ENCODE measurements around the gene PDSS2. TPM values are rescaled to one million over a fixed set of nuclear protein-coding genes. Genes with fewer than 3 reads are reported as not detected.

PDSS2 gene
- polyA plus RNA-seq, 1 of the 3 experiments (the other 2 are of a cell fraction), result 5.6 TPM

DNA sequence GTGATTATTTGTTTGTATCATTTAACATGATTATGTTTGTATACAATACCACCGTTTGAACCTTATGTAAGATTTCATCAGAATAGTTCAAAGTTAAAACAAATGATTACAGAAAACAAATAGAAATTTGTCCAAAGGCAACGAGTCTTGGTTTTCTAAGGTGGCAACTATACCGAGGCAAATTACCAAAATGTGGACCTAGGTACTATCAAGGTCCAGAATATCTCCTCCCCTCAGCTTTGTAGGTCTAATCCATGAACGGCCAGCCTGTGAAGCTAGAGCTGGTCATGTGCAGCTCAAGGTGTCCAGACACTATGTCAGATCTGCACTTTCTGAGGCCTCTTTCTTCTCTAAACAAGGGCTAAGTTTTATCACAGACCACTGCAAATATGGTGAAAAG lies 192.4 kb downstream of the PDSS2 start:
- no peak for TF ChIP-seq EZH2phosphoT487 (IDR thresholded peaks at IDR 0.05; ENCODE audit: borderline replicate concordance, low read depth)
- H2AFZ ChIP-seq (ENCODE audit: low read depth), result no peak overlapping the region
- ChIA-PET POLR2A (no interaction called here), CTCF (interaction anchor here (0.9 kb wide), 1 partner anchor 51 kb away, joined by 4 read pairs; no protein-coding TSS in a partner anchor)
- no peaks in the 10 kb centered on the region for H4K20me1 ChIP-seq (ENCODE audit: insufficient read depth)
- peaks cover 9 to 15% of the 10 kb centered on the region in 2 experiments; a peak in 2 of 4 replicates for H3K4me1 ChIP-seq (ENCODE audit: control insufficient read depth in 1 of 2, insufficient read depth in 2 of 2, low read depth in 1 of 2, low read length in 1 of 2)
- 91% methylated on average over 4 of the region's 4 CpGs for WGBS (ENCODE audit: low lambda C conversion rate)
- H3F3A ChIP-seq (replicated peaks; ENCODE audit: insufficient read depth), result peaks cover 7% of the 10 kb centered on the region
- H3K9me3 ChIP-seq, result no peaks in the 10 kb centered on the region
- H3K9me2 ChIP-seq, result no peaks in the 10 kb centered on the region
- no peaks in the 10 kb centered on the region for H3K27me3 ChIP-seq (ENCODE audit: insufficient read depth)
- no peaks in the 10 kb centered on the region for H3K36me3 ChIP-seq (replicated peaks in 1 of 2; ENCODE audit: control insufficient read depth in 1 of 2, insufficient read depth in 2 of 2, low read length in 1 of 2)
- H3K4me3 ChIP-seq (ENCODE audit: low read depth in 2 of 2, low read length in 1 of 2), result no peak overlapping the region
- no peak overlapping the region for H3K4me2 ChIP-seq
- H3K27ac ChIP-seq (ENCODE audit: low read depth in 2 of 2, low read length in 1 of 2), result no peak overlapping the region
- H3K9ac ChIP-seq, result no peak overlapping the region
- H3K79me2 ChIP-seq (ENCODE audit: insufficient read depth), result no peaks in the 10 kb centered on the region
- DNase-seq, result no peak

DNA sequence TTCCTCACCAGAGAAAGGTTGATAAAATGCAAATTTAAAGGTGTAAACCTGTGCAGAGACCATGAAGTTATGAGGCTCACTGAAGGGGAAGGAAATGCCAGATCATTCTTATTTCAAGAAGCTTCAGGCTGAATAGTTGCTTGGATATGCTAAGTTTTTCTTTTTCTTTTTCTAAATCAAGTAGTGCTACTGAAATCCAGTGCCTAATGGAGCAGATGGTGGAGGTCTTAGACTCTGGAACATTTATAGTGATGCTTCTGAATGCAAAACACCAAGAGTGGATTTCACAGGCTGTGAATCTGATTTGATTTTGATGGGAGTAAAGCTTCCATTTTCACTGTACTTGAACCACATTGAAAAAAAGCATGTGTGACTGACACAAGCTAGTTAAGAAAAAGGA lies 192.8 kb downstream of the PDSS2 start:
- Histone ChIP-seq H3K9me2 (no peaks in the 10 kb centered on the region), H3K27me3 (ENCODE audit: insufficient read depth) (no peaks in the 10 kb centered on the region), H2AFZ (ENCODE audit: low read depth) (no peak overlapping the region), H3K4me3 (ENCODE audit: low read depth in 2 of 2, low read length in 1 of 2) (no peak overlapping the region), H3K27ac (ENCODE audit: low read depth in 2 of 2, low read length in 1 of 2) (no peak overlapping the region), H3K36me3 (replicated peaks in 1 of 2; ENCODE audit: control insufficient read depth in 1 of 2, insufficient read depth in 2 of 2, low read length in 1 of 2) (no peaks in the 10 kb centered on the region), H3F3A (replicated peaks; ENCODE audit: insufficient read depth) (peaks cover 7% of the 10 kb centered on the region), H3K9ac (no peak overlapping the region), H3K79me2 (ENCODE audit: insufficient read depth) (no peaks in the 10 kb centered on the region), H3K9me3 (no peaks in the 10 kb centered on the region), H3K4me1 (ENCODE audit: control insufficient read depth in 1 of 2, insufficient read depth in 2 of 2, low read depth in 1 of 2, low read length in 1 of 2) (peaks cover 9 to 15% of the 10 kb centered on the region in 2 experiments; a peak in 2 of 4 replicates), H3K4me2 (no peak overlapping the region), H4K20me1 (ENCODE audit: insufficient read depth) (no peaks in the 10 kb centered on the region)
- DNase-seq, result no peak
- ChIA-PET CTCF (interaction anchor here (0.9 kb wide), 1 partner anchor 52 kb away, joined by 4 read pairs; no protein-coding TSS in a partner anchor), POLR2A (no interaction called here)
- TF ChIP-seq EP300 (IDR thresholded peaks at IDR 0.05; ENCODE audit: borderline replicate concordance in 1 of 2, low read depth in 1 of 2, low read length in 1 of 2) (no peak), GABPA (IDR thresholded peaks at IDR 0.05; ENCODE audit: low read depth) (no peak), TEAD4 (IDR thresholded peaks at IDR 0.05; ENCODE audit: borderline replicate concordance, insufficient read depth) (no peak), JUND (IDR thresholded peaks at IDR 0.05) (no peak), MEF2A (IDR thresholded peaks at IDR 0.05; ENCODE audit: borderline replicate concordance, low read depth) (no peak), EZH2phosphoT487 (IDR thresholded peaks at IDR 0.05; ENCODE audit: borderline replicate concordance, low read depth) (no peak), MXI1 (IDR thresholded peaks at IDR 0.05; ENCODE audit: low read depth, low read length) (no peak), RCOR1 (IDR thresholded peaks at IDR 0.05; ENCODE audit: low read length) (no peak)
- TF ChIP-seq, protein P1, sequence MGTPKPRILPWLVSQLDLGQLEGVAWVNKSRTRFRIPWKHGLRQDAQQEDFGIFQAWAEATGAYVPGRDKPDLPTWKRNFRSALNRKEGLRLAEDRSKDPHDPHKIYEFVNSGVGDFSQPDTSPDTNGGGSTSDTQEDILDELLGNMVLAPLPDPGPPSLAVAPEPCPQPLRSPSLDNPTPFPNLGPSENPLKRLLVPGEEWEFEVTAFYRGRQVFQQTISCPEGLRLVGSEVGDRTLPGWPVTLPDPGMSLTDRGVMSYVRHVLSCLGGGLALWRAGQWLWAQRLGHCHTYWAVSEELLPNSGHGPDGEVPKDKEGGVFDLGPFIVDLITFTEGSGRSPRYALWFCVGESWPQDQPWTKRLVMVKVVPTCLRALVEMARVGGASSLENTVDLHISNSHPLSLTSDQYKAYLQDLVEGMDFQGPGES (IDR thresholded peaks at IDR 0.05; ENCODE audit: low read depth, low read length), result no peak
- TF ChIP-seq, protein P2, sequence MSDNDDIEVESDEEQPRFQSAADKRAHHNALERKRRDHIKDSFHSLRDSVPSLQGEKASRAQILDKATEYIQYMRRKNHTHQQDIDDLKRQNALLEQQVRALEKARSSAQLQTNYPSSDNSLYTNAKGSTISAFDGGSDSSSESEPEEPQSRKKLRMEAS (IDR thresholded peaks at IDR 0.05; ENCODE audit: low read depth), result no peak
- TF ChIP-seq, protein P3, sequence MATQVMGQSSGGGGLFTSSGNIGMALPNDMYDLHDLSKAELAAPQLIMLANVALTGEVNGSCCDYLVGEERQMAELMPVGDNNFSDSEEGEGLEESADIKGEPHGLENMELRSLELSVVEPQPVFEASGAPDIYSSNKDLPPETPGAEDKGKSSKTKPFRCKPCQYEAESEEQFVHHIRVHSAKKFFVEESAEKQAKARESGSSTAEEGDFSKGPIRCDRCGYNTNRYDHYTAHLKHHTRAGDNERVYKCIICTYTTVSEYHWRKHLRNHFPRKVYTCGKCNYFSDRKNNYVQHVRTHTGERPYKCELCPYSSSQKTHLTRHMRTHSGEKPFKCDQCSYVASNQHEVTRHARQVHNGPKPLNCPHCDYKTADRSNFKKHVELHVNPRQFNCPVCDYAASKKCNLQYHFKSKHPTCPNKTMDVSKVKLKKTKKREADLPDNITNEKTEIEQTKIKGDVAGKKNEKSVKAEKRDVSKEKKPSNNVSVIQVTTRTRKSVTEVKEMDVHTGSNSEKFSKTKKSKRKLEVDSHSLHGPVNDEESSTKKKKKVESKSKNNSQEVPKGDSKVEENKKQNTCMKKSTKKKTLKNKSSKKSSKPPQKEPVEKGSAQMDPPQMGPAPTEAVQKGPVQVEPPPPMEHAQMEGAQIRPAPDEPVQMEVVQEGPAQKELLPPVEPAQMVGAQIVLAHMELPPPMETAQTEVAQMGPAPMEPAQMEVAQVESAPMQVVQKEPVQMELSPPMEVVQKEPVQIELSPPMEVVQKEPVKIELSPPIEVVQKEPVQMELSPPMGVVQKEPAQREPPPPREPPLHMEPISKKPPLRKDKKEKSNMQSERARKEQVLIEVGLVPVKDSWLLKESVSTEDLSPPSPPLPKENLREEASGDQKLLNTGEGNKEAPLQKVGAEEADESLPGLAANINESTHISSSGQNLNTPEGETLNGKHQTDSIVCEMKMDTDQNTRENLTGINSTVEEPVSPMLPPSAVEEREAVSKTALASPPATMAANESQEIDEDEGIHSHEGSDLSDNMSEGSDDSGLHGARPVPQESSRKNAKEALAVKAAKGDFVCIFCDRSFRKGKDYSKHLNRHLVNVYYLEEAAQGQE (IDR thresholded peaks at IDR 0.05; ENCODE audit: low read depth, low read length), result no peak
- TF ChIP-seq, protein P4, sequence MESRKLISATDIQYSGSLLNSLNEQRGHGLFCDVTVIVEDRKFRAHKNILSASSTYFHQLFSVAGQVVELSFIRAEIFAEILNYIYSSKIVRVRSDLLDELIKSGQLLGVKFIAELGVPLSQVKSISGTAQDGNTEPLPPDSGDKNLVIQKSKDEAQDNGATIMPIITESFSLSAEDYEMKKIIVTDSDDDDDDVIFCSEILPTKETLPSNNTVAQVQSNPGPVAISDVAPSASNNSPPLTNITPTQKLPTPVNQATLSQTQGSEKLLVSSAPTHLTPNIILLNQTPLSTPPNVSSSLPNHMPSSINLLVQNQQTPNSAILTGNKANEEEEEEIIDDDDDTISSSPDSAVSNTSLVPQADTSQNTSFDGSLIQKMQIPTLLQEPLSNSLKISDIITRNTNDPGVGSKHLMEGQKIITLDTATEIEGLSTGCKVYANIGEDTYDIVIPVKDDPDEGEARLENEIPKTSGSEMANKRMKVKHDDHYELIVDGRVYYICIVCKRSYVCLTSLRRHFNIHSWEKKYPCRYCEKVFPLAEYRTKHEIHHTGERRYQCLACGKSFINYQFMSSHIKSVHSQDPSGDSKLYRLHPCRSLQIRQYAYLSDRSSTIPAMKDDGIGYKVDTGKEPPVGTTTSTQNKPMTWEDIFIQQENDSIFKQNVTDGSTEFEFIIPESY (IDR thresholded peaks at IDR 0.05; ENCODE audit: borderline replicate concordance, low read depth), result no peak
